ENCODE results near the gene KIF4B.

DNA sequence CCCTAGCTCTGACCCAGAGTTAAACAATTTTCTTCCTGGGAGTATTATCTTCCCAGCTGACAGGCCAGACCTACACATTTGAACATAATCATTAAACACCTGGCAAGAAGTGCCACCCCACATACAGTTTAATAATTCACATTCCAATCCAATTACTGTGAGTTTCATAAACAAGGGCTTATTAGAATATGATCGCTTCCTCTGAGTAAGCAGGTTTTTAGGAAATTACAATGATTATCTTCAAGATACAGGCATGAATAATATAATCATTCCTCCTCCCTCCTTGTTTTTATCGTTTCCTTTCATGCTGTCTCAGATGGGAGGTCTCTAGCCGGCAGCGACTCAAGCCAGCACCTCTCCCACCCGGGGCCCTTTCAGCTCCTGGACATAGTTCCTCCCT lies 15.8 kb upstream of the KIF4B start:
- TF ChIP-seq MXI1 (conservative IDR thresholded peaks at IDR 0.05; ENCODE audit: poor library complexity, severe bottlenecking) = no peak
- TF ChIP-seq, protein P1, sequence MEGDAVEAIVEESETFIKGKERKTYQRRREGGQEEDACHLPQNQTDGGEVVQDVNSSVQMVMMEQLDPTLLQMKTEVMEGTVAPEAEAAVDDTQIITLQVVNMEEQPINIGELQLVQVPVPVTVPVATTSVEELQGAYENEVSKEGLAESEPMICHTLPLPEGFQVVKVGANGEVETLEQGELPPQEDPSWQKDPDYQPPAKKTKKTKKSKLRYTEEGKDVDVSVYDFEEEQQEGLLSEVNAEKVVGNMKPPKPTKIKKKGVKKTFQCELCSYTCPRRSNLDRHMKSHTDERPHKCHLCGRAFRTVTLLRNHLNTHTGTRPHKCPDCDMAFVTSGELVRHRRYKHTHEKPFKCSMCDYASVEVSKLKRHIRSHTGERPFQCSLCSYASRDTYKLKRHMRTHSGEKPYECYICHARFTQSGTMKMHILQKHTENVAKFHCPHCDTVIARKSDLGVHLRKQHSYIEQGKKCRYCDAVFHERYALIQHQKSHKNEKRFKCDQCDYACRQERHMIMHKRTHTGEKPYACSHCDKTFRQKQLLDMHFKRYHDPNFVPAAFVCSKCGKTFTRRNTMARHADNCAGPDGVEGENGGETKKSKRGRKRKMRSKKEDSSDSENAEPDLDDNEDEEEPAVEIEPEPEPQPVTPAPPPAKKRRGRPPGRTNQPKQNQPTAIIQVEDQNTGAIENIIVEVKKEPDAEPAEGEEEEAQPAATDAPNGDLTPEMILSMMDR (IDR thresholded peaks at IDR 0.05; ENCODE audit: poor library complexity, severe bottlenecking) = no peak
